Body of pancreas (tissue), 4 donors: ENCODE data around the gene HLX.

Experiments used
- CTCF ChIP-seq, 7 experiments: fragments of 450-650 bp in 4 of 7; fragments of 200-600 bp in 3 of 7; sonication (generic) in 3 of 7; IDR thresholded peaks; one replicate each; pipeline ENCODE4 v1.5.1; 2016 to 2019; ENCODE audit warnings: antibody characterized with exemption in 7 of 7
- POLR2A ChIP-seq, 3 donors: fragments of 450-650 bp; IDR thresholded peaks; one replicate each; pipeline ENCODE4 v1.6.1; 2016; ENCODE audit warnings: antibody characterized with exemption in 3 of 3, mild to moderate bottlenecking in 2 of 3

GRCh38 chr1:220877377-220878095 lies 1.7 kb upstream of the HLX start:
- TF ChIP-seq CTCF (IDR thresholded peaks at IDR 0.05) (no peak), POLR2A (IDR thresholded peaks at IDR 0.05) (no peak)
